C4-2B (cell line): Measurements from ENCODE around the gene FZD10.

Experiments
- CTCF ChIP-seq: fragments of 450-650 bp; conservative IDR thresholded peaks from 2 replicates; pipeline ENCODE4 v1.5.1; 2017; ENCODE audit warnings: mild to moderate bottlenecking
- ZFX ChIP-seq: fragments of 450-650 bp; IDR thresholded peaks from 2 replicates; pipeline ENCODE4 v1.6.1; 2017

DNA sequence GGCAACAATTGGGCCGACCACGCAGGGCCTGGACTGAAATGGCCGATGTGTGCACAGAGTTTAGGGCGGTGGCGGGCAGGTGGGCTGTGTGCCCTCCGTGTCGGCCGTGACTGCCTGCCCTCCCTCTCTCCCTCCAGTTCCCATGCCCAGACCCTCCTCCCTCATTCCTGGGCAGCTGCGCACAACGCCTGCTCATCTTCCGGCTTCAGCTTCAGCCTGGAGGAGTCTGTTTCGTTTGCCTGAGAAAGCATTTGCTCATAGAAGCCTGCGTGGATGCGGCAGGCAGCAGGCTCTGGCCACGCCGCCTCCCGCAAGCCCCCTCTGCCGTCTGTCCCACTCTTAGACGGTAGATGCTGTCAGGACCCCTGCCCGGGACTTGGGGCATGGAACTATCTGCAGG lies 47.3 kb upstream of the FZD10 start:
- TF ChIP-seq CTCF, result no peak
- TF ChIP-seq ZFX, result no peak
